Lower leg skin (tissue), 4 donors: Measurements from ENCODE around the gene FAM229A. TPM values are rescaled to one million over a fixed set of nuclear protein-coding genes. Genes with fewer than 3 reads are reported as not detected.
"Not testable (repeated sequence)": the region's sequence is repeated elsewhere in the genome, so short reads cannot be mapped to it uniquely, and the experiment has no call there.

Experiments used
- DNase-seq, 2 donors: peaks; one replicate each; pipeline ENCODE4 v3.0.0-alpha.2; 2019; ENCODE audit warnings: low spot score in 2 of 2
- H3K4me3 ChIP-seq: fragments of 200-600 bp; sonication (generic); 2 replicates; pipeline ENCODE4 v1.5.1; 2017; ENCODE audit warnings: mild to moderate bottlenecking, low read depth; ENCODE audit not compliant: poor library complexity, severe bottlenecking
- CTCF ChIP-seq, 3 donors: fragments of 450-650 bp; IDR thresholded peaks; one replicate each; pipeline ENCODE4 v1.5.1; 2016; ENCODE audit warnings: antibody characterized with exemption in 3 of 3, mild to moderate bottlenecking in 3 of 3, moderate library complexity in 2 of 3
- POLR2A ChIP-seq, 2 donors: fragments of 450-650 bp; IDR thresholded peaks; one replicate each; pipeline ENCODE4 v1.6.1; 2016 to 2017; ENCODE audit warnings: antibody characterized with exemption in 2 of 2, mild to moderate bottlenecking in 1 of 2, moderate library complexity in 1 of 2
- WGBS, 2 donors: methylation state at CpG; one replicate each; pipeline ENCODE4 v1.1.5; 2018; 5-methylcytosine and 5-hydroxymethylcytosine counted together
- intact Hi-C: fragments of 100-400 bp; cut with DNase I; formaldehyde crosslinking; loops from one replicate; pipeline ENCODE4 v1.15.0; 2023; ENCODE audit warnings: low total_unique reads
- total RNA-seq, 4 donors: library from RNA; depleted of rRNA; stranded (reverse); fragments of >200 nt; gene quantifications; one replicate each; pipeline ENCODE4 v1.1.0, GENCODE V29; 2016

Gene FAM229A
- total RNA-seq, 4 donors from 2014 or later, result 7.2 to 20.1 (median 8.7) TPM

- no peak overlapping the region for H3K4me3 ChIP-seq
- intact Hi-C loops, result no loop called here
- WGBS, 2 donors, result 32 to 57% methylated on average over 8 to 13 of the region's 13 CpGs
- TF ChIP-seq POLR2A (IDR thresholded peaks at IDR 0.05), result no peak
- TF ChIP-seq CTCF (IDR thresholded peaks at IDR 0.05), result peak in 1 of 3 donors; percentile 28
- DNase-seq, result peak; percentile 85 to 96
Measured at GRCh38 chr1:32400876-32401631, 38.8 kb upstream of the FAM229A start.

GRCh38 chr1:32399843-32400242, 37.6 kb upstream of the FAM229A start:
- no peak for DNase-seq
- intact Hi-C loops, result no loop called here
- no peak overlapping the region for H3K4me3 ChIP-seq
- no peak for TF ChIP-seq POLR2A (IDR thresholded peaks at IDR 0.05)
- no peak for TF ChIP-seq CTCF (IDR thresholded peaks at IDR 0.05)
- 74 to 83% methylated on average over 4 of the region's 4 CpGs for WGBS, 2 donors

- H3K4me3 ChIP-seq, result no peak overlapping the region
- no peak for TF ChIP-seq CTCF (IDR thresholded peaks at IDR 0.05)
- no peak for TF ChIP-seq POLR2A (IDR thresholded peaks at IDR 0.05)
- DNase-seq, result no peak
- intact Hi-C loops, result no loop called here
- 70 to 77% methylated on average over 2 of the region's 2 CpGs for WGBS, 2 donors
Measured at GRCh38 chr1:32398401-32398800, 36.1 kb upstream of the FAM229A start.

- 85 to 89% methylated on average over 5 of the region's 5 CpGs for whole genome bisulfite sequencing, 2 donors
- H3K4me3 ChIP-seq, DNase-seq, intact Hi-C loops: not testable (repeated sequence)
Measured at GRCh38 chr1:32396524-32396923, 34.2 kb upstream of the FAM229A start.

- 2 to 8% methylated on average over 14 of the region's 14 CpGs for WGBS, 2 donors
- intact Hi-C loops, result no loop called here
- TF ChIP-seq POLR2A (IDR thresholded peaks at IDR 0.05) (no peak), CTCF (IDR thresholded peaks at IDR 0.05) (no peak)
- H3K4me3 ChIP-seq, result peak overlapping the region; percentile 19
- DNase-seq, result no peak
Measured at GRCh38 chr1:32394890-32395432, 32.7 kb upstream of the FAM229A start.

- H3K4me3 ChIP-seq, result peak within 1 kb of the TSS; percentile 86
- peak in 1 of 2 donors; percentile 80 for TF ChIP-seq POLR2A (IDR thresholded peaks at IDR 0.05)
- no peak for TF ChIP-seq CTCF (IDR thresholded peaks at IDR 0.05)
- 0 to 1% methylated on average over 48 of the region's 48 CpGs for WGBS, 2 donors
- peak; percentile 99 for DNase-seq
- intact Hi-C loops, result no loop called here
Measured at GRCh38 chr1:32394141-32394889, 32.0 kb upstream of the FAM229A start, which contains the start of gene BSDC1. Gene BSDC1, minus strand, starts transcription at chr1:32394441. Its CDS starts 27 bp downstream, at chr1:32394414.
